H4 (cell line): Measurements from ENCODE around the gene LRRC59. TPM values are rescaled to one million over a fixed set of nuclear protein-coding genes. Genes with fewer than 3 reads are reported as not detected.
"Not testable (repeated sequence)": the region's sequence is repeated elsewhere in the genome, so short reads cannot be mapped to it uniquely, and the experiment has no call there.

Source experiments
- DNase-seq: peaks from one replicate; pipeline ENCODE4 v3.0.0-alpha.2; 2015; ENCODE audit warnings: low spot score
- total RNA-seq: library from RNA; depleted of rRNA; stranded (reverse); fragments of >200 nt; shearing (Covaris generic); gene quantifications from 2 replicates; pipeline ENCODE4 v1.2.3, GENCODE V29; 2014; rRNA removed

The LRRC59 gene
- total RNA-seq, 1 experiment from 2014 or later: 234 TPM

- DNase-seq: peak; percentile 8
Observed at GRCh38 chr17:50347117-50347893, 50.0 kb downstream of the LRRC59 start.

GRCh38 chr17:50346313-50347116, 50.8 kb downstream of the LRRC59 start:
- peak; percentile 18 for DNase-seq

- DNase-seq: peak; percentile 69
Observed at GRCh38 chr17:50345432-50346312, 51.7 kb downstream of the LRRC59 start, which contains the start of gene XYLT2. Gene XYLT2, plus strand, starts transcription at chr17:50346126. Its CDS starts 15 bp downstream, at chr17:50346141.

GRCh38 chr17:50344731-50345365, 52.5 kb downstream of the LRRC59 start:
- DNase-seq: peak; percentile 5

GRCh38 chr17:50339381-50339780, 57.9 kb downstream of the LRRC59 start:
- no peak for DNase-seq

- no peak for DNase-seq
Observed at GRCh38 chr17:50338645-50339044, 58.7 kb downstream of the LRRC59 start.

- no peak for DNase-seq
Observed at GRCh38 chr17:50337956-50338355, 59.4 kb downstream of the LRRC59 start.

GRCh38 chr17:50333291-50334057, 63.8 kb downstream of the LRRC59 start:
- DNase-seq: not testable (repeated sequence)

GRCh38 chr17:50332196-50332595, 65.1 kb downstream of the LRRC59 start:
- no peak for DNase-seq

Other genes starting within 250 kb of the LRRC59 start
- gene PPP1R9B, start 246.8 kb downstream of the LRRC59 start, total RNA-seq: 16.3 and 18.5 TPM in 2 replicates
- gene SGCA, start 231.5 kb downstream of the LRRC59 start, total RNA-seq: 0.45 TPM in 1 of 2 replicates, not detected in the other
- gene COL1A1, start 195.9 kb downstream of the LRRC59 start, total RNA-seq: 11.1 and 25.7 TPM in 2 replicates
- gene TMEM92, start 123.1 kb downstream of the LRRC59 start, total RNA-seq: 5.6 and 7.4 TPM in 2 replicates
- gene XYLT2, start 51.4 kb downstream of the LRRC59 start, total RNA-seq: 21.0 and 22.3 TPM in 2 replicates
- 179 and 180 TPM in 2 replicates for gene MRPL27, start 24.3 kb downstream of the LRRC59 start, total RNA-seq
- 9.4 and 11.9 TPM in 2 replicates for gene EME1, start 24.3 kb downstream of the LRRC59 start, total RNA-seq
- gene ACSF2, start 28.7 kb upstream of the LRRC59 start, total RNA-seq: 26.5 and 47.2 TPM in 2 replicates
- not detected in 2 replicates for gene CHAD, start 71.4 kb upstream of the LRRC59 start, total RNA-seq
- gene RSAD1, start 81.3 kb upstream of the LRRC59 start, total RNA-seq: 18.7 and 19.3 TPM in 2 replicates
- not detected in 2 replicates for gene MYCBPAP, start 110.9 kb upstream of the LRRC59 start, total RNA-seq
- gene EPN3, start 135.2 kb upstream of the LRRC59 start, total RNA-seq: not detected in 2 replicates
- 88.7 and 104 TPM in 2 replicates for gene SPATA20, start 149.7 kb upstream of the LRRC59 start, total RNA-seq
- gene CACNA1G, start 163.2 kb upstream of the LRRC59 start, total RNA-seq: 0.97 and 1.7 TPM in 2 replicates
- gene ABCC3, start 237.4 kb upstream of the LRRC59 start, total RNA-seq: 15.2 and 16.0 TPM in 2 replicates